HCT116 (cell line): Measurements from ENCODE around the gene TOLLIP.

ENCODE experiments used
- EGR1 ChIP-seq: IDR thresholded peaks from 2 replicates; pipeline ENCODE4 v1.6.1; 2012; ENCODE audit warnings: low read depth
- EZH2 ChIP-seq: fragments of 200-600 bp; sonication (generic); IDR thresholded peaks from 2 replicates; pipeline ENCODE4 v1.6.1; 2017; ENCODE audit warnings: antibody characterized with exemption, mixed run types
- EZH2phosphoT487 ChIP-seq: fragments of 200-600 bp; IDR thresholded peaks from 2 replicates; pipeline ENCODE4 v1.6.1; 2018; ENCODE audit warnings: antibody characterized with exemption, borderline replicate concordance
- POLR2A ChIP-seq: IDR thresholded peaks from 2 replicates; pipeline ENCODE4 v1.7.0; 2011; ENCODE audit warnings: borderline replicate concordance; ENCODE audit not compliant: insufficient read depth, insufficient read length; ENCODE audit errors: extremely low read depth
- ZBTB33 ChIP-seq: IDR thresholded peaks from 2 replicates; pipeline ENCODE4 v1.6.1; 2011; ENCODE audit warnings: mild to moderate bottlenecking, low read length, moderate library complexity; ENCODE audit not compliant: insufficient replicate concordance; ENCODE audit errors: extremely low read depth
- ZNF274 ChIP-seq: fragments of 200-500 bp; sonication (Bioruptor generic); IDR thresholded peaks from 2 replicates; pipeline ENCODE4 v1.6.1; 2014; ENCODE audit warnings: mild to moderate bottlenecking, low read depth, low read length, inconsistent platforms
- TF ChIP-seq, protein P1 (sequence below), 3 experiments: fragments of 200-600 bp in 1 of 3; sonication (generic) in 1 of 3; IDR thresholded peaks in 2 of 3; conservative IDR thresholded peaks in 1 of 3; 2 replicates each; pipeline ENCODE4 v1.5.1; 2012 to 2017; ENCODE audit warnings: low read depth in 2 of 3, low read length in 2 of 3, antibody characterized with exemption in 1 of 3, borderline replicate concordance in 1 of 3, control low read depth in 1 of 3, mild to moderate bottlenecking in 1 of 3, mixed read lengths in 1 of 3, mixed run types in 1 of 3, moderate library complexity in 1 of 3; ENCODE audit not compliant: insufficient read depth in 1 of 3
- TF ChIP-seq, protein P2 (sequence below): IDR thresholded peaks from 2 replicates; pipeline ENCODE4 v1.6.1; 2012

DNA sequence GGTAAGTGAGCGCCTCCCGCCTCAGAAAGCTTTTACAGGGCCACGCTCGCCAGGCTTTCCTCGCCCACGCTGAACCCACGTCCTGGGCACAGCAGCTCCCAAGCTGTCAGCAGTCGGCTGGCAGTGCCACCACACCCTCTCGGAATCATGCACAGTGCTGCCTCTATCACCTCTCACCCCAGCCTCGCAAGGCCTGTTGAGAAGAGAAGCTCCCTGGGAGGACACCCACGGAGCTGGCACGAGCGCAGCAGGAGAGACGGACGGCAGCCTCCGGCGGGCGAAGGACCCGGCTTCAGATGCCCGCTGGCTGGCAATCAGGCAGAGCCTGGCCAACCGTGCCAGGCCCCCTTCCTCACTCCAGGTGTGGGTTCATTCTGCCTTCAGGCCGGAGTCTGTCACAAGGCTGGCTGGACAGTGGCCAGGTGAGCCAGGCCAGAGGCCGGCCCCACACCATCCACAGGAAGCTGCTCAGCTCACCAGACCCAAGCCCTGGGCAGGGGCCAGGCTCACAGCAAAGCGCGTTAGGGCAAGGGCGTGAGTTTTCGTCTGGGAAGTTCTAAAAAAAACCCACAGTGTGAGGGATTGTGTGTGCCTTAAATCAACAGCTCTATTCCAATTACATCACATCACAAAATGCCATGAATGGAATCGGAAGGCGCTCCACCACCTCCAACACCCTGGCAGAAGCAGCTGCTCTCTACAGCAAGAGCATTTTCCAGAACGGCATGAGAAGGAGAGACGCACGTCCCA, 33.2 kb downstream of the TOLLIP start:
- TF ChIP-seq, protein P1, sequence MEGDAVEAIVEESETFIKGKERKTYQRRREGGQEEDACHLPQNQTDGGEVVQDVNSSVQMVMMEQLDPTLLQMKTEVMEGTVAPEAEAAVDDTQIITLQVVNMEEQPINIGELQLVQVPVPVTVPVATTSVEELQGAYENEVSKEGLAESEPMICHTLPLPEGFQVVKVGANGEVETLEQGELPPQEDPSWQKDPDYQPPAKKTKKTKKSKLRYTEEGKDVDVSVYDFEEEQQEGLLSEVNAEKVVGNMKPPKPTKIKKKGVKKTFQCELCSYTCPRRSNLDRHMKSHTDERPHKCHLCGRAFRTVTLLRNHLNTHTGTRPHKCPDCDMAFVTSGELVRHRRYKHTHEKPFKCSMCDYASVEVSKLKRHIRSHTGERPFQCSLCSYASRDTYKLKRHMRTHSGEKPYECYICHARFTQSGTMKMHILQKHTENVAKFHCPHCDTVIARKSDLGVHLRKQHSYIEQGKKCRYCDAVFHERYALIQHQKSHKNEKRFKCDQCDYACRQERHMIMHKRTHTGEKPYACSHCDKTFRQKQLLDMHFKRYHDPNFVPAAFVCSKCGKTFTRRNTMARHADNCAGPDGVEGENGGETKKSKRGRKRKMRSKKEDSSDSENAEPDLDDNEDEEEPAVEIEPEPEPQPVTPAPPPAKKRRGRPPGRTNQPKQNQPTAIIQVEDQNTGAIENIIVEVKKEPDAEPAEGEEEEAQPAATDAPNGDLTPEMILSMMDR (IDR thresholded peaks at IDR 0.05 in 2 of 3, conservative IDR thresholded peaks at IDR 0.05 in 1 of 3; ENCODE audit: borderline replicate concordance in 1 of 3, insufficient read depth in 1 of 3, low read depth in 2 of 3, low read length in 2 of 3) = no peak
- no peak for TF ChIP-seq EZH2phosphoT487
- TF ChIP-seq ZBTB33 = no peak
- TF ChIP-seq POLR2A = no peak
- TF ChIP-seq EGR1 = no peak
- TF ChIP-seq EZH2 = no peak
- TF ChIP-seq, protein P2, sequence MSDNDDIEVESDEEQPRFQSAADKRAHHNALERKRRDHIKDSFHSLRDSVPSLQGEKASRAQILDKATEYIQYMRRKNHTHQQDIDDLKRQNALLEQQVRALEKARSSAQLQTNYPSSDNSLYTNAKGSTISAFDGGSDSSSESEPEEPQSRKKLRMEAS = no peak
- TF ChIP-seq ZNF274 = no peak
